M059J (cell line): Measurements from ENCODE around the gene NXNL2. TPM values are rescaled to one million over a fixed set of nuclear protein-coding genes. Genes with fewer than 3 reads are reported as not detected.
A peak's percentile ranks its signal among the peaks of the same experiment; 100 is the strongest.

Source experiments
- DNase-seq: peaks from one replicate; pipeline ENCODE4 v3.0.0-alpha.2; 2012; ENCODE audit warnings: low read depth
- total RNA-seq: library from RNA; depleted of rRNA; stranded (reverse); fragments of >200 nt; shearing (Covaris generic); gene quantifications from 2 replicates; pipeline ENCODE4 v1.2.3, GENCODE V29; 2014

The NXNL2 gene
- total RNA-seq, 1 experiment from 2014 or later, result 0.52 TPM

DNA sequence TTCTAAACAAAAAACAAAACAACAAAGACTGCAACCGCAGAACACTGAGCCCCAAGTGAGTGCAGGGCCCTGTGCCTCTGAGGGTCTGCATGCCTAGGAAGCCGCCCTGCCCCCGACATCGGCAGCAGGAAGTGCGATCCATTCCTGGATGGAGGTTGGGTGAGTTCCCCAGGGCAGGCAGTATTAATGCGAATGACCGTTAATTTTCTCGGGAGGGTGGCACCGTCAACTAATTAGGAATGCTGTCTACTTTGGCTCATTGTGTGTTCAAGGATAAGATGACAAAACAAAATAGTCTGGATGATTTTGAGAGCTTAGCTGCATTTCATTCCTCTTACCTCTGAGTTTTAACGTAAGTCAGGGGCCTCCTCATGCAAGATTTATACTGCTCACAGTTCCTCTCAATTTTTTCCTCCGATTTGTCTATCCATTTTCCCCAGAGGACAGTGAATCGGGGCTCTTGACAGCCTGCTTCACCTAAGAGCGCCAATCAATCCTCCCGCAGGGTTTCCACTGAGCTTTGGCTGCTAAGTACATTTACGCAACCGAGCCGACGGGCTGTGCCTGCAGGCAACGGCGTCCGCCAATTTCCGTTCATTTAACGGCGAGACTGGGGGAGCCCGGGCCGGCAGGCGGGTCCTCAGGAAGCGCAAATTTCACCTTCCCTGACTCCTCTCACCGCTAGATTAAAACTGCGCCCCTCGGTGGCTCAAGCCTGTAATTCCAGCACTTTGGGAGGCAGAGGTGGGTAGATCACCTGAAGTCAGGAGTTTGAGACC is 2.9 kb upstream of the NXNL2 start:
- peak; percentile 74 for DNase-seq

DNA sequence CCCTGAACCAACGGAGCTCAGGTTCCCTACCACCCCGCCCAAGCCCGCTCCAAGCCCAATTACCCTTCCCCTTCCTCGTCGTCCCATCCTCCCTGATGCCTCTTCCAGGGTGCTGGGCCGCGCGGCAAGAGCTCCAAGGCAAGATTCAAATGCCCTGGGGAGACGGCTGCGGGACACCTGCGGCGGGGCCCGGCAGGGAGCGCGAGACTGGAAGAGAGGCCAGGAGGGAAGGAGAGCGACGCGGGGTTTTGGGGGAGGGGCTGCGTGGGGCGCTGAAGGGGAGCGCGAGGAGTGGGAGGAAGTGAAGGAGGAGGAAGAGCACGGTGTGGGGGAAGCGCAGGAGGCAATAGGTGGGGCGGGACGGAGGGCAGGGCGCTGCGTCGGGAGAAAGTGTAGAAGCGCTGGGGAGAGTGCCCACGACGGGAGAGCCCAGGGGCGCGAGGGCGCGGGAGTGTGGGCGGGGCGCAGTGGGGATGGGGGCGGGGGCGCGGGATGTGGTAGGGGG is 975 bp upstream of the NXNL2 start:
- DNase-seq, result no peak

DNA sequence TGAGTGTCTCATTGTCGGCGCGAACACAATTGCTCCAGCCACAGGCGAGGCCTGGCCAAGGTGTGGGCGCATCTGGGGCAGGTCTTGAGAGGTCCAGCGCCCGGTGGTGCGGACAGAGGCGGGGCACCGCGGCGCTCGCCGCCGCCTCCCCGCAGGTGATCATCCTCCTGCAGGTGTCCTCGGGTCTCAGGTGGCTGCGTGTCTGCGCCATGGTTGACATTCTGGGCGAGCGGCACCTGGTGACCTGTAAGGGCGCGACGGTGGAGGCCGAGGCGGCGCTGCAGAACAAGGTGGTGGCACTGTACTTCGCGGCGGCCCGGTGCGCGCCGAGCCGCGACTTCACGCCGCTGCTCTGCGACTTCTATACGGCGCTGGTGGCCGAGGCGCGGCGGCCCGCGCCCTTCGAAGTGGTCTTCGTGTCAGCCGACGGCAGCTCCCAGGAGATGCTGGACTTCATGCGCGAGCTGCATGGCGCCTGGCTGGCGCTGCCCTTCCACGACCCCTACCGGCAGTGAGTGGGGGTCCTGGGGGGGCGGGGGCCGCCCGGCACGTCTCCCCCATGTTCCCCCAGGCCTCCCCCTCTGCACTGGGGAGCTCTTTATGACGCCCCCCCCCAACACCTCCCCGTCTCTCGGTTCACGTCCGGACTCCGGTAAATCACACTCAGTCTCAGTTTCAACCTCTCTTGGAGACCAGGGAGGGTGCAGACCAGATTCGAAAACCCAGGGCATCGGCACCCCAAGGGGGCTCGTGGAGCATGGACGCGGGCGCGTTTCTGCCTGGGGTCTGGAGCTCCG is 446 bp downstream of the NXNL2 start:
- DNase-seq, result no peak

DNA sequence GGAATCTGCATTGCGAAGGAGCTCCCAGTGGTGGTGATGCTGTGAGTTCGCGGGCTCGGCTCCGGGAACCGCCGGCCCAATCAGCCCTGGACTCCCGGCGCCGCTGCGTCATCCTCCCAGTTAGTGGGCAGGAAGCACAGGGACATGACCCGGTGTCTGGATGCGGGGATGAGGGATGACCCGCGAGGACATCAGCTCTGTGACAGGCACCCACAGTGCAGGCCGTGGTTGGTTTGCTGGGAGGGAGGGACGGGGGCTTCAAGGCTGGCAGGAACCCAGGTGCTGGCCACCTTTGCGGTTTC is 996 bp downstream of the NXNL2 start:
- DNase-seq, result no peak

DNA sequence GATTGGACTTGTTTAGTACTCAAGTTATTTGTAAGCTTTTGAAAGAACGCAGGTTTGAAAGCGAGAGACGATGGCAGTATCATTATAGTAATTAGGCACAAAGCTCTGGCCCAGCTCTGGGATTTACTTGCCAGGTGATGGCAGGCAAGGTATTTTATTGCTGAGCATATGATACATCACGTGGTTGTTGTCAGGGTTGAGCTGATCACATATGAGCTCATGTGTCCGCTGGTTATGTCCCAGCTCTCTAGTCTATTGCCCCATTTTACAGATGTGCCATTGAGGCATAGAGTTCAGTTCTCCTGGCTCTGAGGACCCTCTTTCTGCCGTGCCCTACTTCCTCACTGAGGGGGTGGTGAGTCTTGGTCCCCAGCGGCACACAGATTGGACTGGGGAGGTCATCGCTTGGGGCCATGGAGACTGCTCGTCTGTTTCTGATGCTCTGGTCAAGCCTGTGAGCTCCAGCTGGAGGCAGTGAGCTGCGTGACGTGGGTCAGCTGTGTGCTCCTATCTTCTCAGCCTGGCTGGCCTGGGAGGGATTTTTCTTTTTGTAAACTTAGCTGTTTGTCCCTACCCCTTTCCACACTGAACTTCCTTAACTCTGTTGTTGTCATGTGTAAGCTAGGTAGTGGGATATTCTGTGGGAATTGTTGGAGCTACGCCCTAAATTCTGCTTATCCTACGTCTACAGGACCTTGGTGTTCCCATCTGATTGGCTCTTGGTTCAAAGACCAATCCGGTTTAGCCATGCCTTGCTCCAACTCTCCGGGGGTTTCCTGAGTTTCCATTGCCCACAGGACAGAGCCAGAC is 2.2 kb downstream of the NXNL2 start:
- DNase-seq, result no peak

DNA sequence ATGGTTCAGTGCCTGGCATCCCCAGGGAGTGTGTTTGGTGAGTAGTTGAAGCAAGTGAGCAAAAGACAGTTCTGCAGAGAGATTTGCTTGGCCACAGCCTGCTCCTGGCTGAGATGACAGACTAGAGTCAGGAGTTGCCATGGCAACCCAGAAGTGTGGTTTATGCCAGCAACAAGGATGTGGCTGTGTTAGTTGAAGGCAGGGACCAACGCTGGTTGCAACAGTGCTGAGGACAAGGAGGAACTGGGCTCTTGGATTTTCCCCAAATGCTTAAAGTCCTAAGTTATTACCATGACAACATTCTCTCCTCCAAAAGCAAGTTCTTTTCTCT is 2.7 kb downstream of the NXNL2 start:
- DNase-seq, result peak; percentile 98

DNA sequence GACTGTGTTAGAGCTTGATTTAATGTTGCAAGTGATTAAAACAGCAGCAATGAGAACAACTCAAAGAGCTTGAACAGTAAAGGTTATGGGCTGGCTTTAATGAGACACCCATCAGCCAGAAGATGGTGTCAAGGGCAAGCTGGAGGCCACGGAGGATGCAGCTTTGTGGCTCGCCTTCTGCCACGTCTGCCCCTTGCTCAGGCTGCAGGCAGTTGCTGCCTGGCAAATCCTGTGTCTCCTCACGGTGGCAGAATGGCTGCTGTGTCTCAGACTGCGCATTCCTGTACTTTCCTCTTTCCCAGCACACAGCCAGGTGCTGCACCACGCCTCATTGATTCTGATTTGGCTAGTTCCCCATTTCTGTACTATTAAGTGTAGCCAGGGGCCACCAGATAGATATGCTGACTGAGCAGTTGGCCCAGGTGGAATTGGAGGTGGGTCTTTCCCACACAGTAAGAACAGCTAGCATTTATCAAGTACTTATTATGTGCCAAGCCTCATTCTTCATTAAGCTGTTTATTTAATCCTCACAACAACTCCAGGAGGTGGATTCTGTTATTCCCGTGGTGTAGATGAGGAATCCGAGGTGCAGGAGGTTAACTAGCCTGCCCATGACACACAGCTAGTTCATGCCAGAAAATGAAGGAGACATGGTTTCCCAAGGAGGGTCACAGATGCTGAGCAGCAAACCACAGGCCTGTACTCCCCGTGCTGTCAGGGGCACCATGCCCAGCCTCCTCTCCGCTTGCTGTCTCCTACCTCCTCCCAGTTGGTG is 3.5 kb downstream of the NXNL2 start:
- DNase-seq, result peak; percentile 50

DNA sequence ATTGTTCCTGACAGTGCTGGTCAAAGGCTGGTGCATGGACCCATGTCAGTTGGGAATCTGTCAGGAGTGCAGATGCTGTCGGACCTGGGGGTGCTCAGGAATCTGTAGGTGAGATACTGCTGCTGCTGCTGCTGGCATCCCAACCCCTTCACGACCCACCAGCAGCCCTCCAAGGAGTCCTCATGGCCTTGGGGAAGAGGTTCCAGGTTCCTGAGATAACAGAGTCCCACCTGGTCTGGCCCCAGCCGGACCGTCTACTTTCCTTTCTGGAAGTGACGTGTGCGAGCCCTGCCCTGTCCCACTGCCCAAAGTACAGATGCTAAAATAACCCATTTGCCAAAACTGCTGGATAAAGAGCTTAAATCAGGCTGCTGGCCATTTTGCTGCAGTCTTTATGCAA is 4.3 kb downstream of the NXNL2 start:
- no peak for DNase-seq

DNA sequence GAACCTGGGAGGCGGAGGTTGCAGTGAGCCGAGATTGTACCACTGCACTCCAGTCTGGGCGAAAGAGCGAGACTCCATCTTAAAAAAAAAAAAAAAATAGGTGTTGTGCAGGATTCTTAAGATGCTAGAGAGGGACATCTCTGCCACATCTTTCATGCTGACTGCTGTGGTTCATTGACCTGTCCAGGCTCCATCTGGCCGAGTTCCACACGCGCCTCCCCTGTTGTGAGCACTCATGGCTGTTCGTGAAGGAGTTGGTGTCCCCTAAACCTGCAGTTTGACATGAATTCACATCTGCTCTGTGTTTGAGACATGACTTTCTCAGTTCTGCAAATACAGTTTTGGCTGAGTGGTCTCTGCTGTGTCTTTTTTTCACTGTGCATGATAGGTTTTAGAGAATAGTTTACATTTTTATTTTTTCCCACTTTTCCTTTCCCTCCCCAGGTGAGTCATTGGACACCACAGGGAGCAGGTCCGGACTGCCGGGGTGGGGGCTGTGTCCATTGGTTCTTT is 5.3 kb downstream of the NXNL2 start:
- DNase-seq, result no peak

DNA sequence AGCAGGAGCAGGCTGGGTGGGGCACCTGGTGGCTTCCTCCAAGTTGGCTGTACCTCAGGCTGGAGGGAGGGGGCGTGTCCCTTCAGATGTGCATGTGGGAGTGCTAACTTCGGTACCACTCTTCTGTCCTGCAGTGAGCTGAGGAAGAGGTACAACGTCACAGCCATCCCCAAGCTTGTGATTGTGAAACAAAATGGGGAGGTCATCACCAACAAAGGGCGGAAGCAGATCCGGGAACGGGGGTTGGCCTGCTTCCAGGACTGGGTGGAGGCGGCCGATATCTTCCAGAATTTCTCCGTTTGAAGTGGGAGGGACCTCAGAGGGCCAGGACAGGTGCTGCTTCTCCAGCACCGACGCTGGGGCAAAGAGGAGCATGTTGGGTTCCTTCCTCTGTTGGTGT is 9.3 kb downstream of the NXNL2 start:
- no peak for DNase-seq

DNA sequence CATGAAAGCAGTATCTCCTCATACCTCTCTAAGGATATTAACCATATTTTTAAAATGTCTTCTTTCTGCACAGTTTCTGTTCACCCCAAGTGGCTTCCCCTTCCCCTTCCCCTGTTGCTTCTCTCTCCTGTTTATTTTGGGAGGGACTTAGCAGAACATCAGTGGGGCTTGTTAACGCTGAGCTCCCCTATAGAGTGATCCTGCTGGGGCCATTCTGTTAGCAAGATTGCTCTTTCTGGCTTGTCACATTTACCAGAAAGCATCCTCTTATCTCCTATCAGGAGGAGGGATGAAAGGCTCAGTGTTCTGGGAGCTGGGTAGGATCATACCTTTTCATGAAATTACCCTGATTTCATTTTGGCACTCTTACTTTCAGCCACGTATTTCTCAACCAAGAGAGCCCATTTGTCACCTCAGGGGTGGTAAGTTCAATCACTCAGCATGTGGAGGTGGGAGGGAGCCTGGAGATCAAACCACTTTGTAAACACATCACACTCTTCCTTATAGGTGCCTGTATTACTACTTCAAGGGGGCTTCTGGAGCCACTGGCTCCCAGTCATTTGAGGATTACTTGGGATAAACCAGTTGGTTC is 16.7 kb downstream of the NXNL2 start:
- DNase-seq, result no peak

DNA sequence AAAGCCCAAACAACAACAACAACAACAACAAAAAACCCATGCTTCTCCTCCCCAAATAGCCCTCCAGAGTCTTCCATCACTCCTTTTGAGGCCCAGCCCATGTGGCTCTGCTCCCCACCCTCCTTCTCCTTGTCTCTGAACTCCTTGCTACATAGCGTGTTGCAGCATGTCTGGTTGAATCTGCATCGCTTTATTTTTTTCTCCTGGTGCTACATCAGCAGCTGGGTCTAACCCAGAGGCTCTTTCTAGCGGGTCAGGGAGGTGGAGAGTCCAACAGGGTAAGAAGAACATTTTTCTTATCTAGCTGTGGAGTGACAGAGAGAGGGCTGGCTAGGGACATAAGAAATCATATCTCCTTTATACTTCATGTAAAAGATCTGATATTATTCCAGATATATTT is 18.4 kb downstream of the NXNL2 start:
- no peak for DNase-seq

DNA sequence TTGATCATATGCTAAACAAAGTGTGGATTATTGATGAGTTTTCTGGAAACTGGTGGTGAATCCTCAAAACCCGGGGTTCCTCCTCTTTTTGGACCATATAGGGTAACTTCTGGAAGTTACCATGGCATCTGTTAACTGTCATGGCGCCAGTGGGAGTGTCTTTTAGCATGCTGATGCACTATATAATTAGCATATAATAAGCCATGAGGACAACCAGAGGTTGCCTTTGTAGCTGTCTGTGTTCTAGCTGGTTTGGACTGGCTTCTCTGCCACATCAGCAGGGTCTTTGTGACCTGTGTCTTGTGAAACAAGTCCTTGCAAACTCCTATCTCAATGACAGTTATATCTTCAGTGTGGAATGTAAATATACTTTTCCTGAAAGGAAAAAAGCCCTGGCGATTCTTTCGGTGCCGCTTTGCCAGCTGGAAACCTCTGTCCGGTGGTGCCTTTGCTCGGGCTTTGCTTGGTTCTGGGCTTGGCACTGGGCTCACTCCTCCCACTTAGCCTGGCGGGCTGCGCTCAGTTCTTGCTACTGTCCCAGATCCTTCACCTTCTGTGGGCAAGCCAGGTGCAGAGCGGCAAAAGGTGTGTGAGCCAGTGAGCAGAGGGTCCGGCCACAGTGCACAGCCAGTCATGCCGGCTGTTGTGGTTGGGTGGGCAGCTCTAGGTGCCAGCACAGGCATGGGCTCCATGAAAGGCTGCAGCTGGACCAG is 20.4 kb downstream of the NXNL2 start:
- DNase-seq, result no peak

DNA sequence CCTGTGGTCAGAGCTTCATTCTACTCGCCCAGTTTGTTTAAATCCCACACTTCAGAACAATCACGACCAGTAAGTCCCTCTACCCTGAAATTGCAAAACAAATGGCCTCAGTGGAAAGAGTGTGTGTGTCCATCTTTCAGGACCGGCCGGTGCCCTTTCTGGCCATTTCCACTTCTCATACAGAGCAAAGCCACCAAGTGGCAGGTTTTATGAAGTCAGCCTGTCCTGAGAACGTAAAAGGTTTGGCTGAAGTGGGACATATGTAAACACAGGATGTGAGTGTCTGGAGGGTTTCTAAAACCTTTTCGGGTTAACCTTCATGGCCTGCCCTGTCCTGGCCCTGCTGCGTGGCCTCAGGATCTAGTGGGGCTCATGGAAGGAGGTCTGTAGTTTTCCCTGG is 24.7 kb downstream of the NXNL2 start:
- DNase-seq, result peak; percentile 47

DNA sequence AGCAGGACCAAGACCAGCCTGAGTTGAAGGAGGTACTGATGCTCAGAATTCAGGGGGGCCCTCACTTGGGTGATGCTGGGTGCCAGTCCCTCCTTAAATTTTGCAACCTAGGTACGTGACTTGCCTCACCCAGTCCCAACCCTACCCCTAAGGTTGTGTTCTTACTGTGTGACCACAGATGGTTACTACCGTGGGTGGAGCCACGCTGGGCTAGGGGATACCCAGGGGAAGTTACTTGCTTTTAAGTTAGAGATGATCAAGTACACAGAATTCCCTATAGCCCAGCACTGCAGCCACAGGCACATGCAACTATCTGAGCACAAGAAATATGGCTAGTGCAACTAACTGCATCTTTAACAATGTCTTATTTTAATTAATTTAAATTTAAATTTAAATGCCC is 32.9 kb downstream of the NXNL2 start:
- DNase-seq, result no peak

DNA sequence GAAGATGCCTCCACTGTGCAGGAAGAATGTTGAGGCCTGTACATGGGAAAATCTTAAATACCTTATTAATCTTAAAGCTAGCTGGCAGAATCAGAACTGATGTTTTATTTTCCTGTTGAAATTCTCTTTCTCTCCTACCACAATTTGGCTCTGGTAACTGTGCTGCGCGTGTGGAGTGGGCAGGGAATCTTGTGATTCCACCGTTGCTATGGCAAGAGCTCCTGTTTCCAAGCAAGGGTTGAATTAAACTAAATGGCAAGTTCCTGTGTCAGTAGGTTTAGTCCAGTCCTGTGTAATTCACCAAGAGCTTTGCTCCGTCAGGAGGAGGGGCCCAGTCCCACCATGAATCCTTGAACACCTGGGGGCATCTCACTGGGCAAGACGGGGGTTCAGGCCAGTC is 36.4 kb downstream of the NXNL2 start:
- no peak for DNase-seq

DNA sequence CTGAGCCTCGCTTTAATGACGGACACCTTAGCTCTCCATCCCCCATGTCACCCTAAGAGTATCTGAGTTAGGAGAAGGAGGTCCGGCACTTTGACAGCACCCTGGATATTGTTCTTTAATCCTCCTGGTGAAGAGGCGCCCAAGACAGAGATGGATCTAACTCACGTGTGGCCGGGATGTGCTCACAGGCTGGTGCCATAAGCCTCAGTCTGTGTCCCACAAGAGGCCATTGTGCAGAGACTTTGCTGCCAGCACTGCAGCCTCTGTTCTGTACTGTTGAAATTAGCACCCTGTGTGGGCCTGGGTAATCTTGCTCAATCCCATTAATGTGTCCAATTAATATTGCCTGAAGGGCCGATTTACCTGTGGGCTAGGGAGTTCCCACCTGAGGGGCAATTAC is 37.7 kb downstream of the NXNL2 start:
- DNase-seq, result no peak

DNA sequence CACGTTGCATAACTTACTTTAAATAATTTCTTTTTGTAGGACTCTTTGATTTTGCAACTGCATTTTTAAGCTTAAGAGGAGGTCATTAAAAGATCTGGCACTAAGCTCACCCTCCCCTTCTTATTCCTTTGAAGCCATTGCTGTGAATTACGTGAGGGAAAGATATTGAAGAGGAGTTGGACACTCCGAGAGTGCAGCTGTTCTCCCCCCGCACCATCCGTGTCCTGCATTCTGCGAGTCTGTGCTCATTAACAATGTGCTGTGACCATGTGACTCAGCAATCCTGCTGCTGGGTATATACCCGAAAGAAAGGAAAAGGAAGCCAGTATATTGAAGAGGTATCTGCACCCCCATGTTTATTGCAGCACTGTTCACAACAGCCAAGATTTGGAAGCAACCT is 40.0 kb downstream of the NXNL2 start:
- peak; percentile 58 for DNase-seq

DNA sequence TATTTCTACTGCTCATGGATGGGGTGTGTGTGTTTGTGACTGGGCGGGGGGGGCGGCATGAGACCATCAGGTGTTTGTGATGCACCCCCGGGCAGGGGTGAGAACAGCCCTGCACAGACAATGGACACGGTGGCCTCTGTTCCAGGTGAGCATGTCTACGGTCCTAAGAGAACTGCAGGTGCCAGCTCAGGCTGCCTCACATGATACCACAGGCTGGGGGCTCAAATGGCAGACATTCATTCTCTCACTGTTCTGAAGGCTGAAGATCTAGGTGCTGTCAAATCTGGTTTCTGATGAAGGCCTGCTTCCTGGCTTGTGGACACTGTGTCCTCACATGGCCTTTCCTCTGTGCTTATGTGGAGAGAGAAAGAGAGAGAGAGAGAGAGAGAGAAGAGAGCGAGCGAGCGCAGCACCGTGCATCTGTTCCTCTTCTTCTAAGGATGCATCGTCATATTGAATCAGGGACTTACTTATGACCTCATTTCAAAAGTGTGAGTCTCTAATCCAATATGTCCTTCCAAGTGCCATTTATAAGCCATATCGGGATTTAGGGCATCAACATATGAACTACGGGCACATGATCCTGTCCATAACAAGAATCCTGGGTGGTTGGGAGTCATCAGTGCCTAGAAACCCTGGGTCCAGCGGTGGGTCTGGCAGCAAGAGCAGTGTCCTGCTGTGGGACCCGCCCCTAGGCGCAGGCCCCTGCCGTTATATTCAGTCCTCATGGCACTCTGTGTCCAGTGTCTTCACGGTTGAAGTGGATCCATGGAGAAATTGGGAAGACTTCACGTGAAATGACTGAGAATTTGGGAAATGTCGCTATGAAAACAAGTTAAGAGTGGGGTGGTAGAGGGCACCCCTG is 42.5 kb downstream of the NXNL2 start:
- DNase-seq, result no peak
